GM18520 (cell line): ENCODE data around the gene ZNF358.
"Not testable (repeated sequence)": the region's sequence is repeated elsewhere in the genome, so short reads cannot be mapped to it uniquely, and the experiment has no call there.

Source experiments
- ATAC-seq: cut with Tn5 transposase; IDR thresholded peaks from one replicate; pipeline ENCODE4 v1.9.1; 2021; ENCODE audit not compliant: unreplicated experiment

Gene ZNF358

GRCh38 chr19:7534531-7535046 is 18.7 kb downstream of the ZNF358 start:
- no peak for ATAC-seq

- ATAC-seq = peak; percentile 68
Measured at GRCh38 chr19:7535047-7535997, 19.4 kb downstream of the ZNF358 start, which contains the start of gene PNPLA6. Gene PNPLA6 (plus strand): TSS chr19:7535717. CDS start chr19:7535789, 72 bp downstream.

- no peak for ATAC-seq
Measured at GRCh38 chr19:7535998-7536695, 20.2 kb downstream of the ZNF358 start.

GRCh38 chr19:7538990-7539389 is 23.1 kb downstream of the ZNF358 start:
- not testable (repeated sequence) for ATAC-seq

- ATAC-seq = no peak
Measured at GRCh38 chr19:7539827-7540425, 24.0 kb downstream of the ZNF358 start.

- ATAC-seq = no peak
Measured at GRCh38 chr19:7540761-7541474, 25.0 kb downstream of the ZNF358 start.

- ATAC-seq = no peak
Measured at GRCh38 chr19:7541475-7541824, 25.5 kb downstream of the ZNF358 start.

- ATAC-seq = no peak
Measured at GRCh38 chr19:7541828-7542443, 26.0 kb downstream of the ZNF358 start.

GRCh38 chr19:7542556-7543348 is 26.8 kb downstream of the ZNF358 start:
- ATAC-seq = no peak

GRCh38 chr19:7544626-7545025 is 28.7 kb downstream of the ZNF358 start:
- no peak for ATAC-seq

- no peak for ATAC-seq
Measured at GRCh38 chr19:7545300-7545699, 29.4 kb downstream of the ZNF358 start.

- ATAC-seq = no peak
Measured at GRCh38 chr19:7545904-7546303, 30.0 kb downstream of the ZNF358 start.

- no peak for ATAC-seq
Measured at GRCh38 chr19:7547159-7547558, 31.3 kb downstream of the ZNF358 start.

GRCh38 chr19:7549429-7550148 is 33.7 kb downstream of the ZNF358 start:
- no peak for ATAC-seq

GRCh38 chr19:7550169-7550770 is 34.4 kb downstream of the ZNF358 start:
- no peak for ATAC-seq

- no peak for ATAC-seq
Measured at GRCh38 chr19:7550987-7551761, 35.3 kb downstream of the ZNF358 start.

- no peak for ATAC-seq
Measured at GRCh38 chr19:7552781-7553180, 36.9 kb downstream of the ZNF358 start.

- no peak for ATAC-seq
Measured at GRCh38 chr19:7554565-7554964, 38.7 kb downstream of the ZNF358 start.
